Measurements from ENCODE around the gene CPM.

GRCh38 chr12:68885381-68885780 is 47.6 kb downstream of the CPM start:
- TF ChIP-seq, protein P1, sequence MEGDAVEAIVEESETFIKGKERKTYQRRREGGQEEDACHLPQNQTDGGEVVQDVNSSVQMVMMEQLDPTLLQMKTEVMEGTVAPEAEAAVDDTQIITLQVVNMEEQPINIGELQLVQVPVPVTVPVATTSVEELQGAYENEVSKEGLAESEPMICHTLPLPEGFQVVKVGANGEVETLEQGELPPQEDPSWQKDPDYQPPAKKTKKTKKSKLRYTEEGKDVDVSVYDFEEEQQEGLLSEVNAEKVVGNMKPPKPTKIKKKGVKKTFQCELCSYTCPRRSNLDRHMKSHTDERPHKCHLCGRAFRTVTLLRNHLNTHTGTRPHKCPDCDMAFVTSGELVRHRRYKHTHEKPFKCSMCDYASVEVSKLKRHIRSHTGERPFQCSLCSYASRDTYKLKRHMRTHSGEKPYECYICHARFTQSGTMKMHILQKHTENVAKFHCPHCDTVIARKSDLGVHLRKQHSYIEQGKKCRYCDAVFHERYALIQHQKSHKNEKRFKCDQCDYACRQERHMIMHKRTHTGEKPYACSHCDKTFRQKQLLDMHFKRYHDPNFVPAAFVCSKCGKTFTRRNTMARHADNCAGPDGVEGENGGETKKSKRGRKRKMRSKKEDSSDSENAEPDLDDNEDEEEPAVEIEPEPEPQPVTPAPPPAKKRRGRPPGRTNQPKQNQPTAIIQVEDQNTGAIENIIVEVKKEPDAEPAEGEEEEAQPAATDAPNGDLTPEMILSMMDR (IDR thresholded peaks at IDR 0.05), result no peak
- TF ChIP-seq POLR2A (IDR thresholded peaks at IDR 0.05) (no peak), EP300 (IDR thresholded peaks at IDR 0.05) (no peak)
